DND-41 (cell line): ENCODE results near the gene SH3BP2.

Source experiments
- ATAC-seq: fragments of 200-7000 bp; cut with Tn5 transposase; 3 replicates; pipeline ENCODE4 v1.9.1; 2021; ENCODE audit warnings: low read depth; ENCODE audit not compliant: insufficient read depth
- DNase-seq: peaks from one replicate; pipeline ENCODE4 v3.0.0-alpha.2; 2020
- H2AFZ ChIP-seq: 2 replicates; pipeline ENCODE4 v1.6.0; 2012; ENCODE audit warnings: low read depth, low read length
- H3K27ac ChIP-seq: 2 replicates; pipeline ENCODE4 v1.5.1; 2012; ENCODE audit warnings: low read length, inconsistent platforms
- H3K27me3 ChIP-seq: fragments of 200-600 bp; sonication (generic); 2 replicates; pipeline ENCODE4 v1.6.0; 2012; ENCODE audit warnings: low read length, mild to moderate bottlenecking, inconsistent platforms; ENCODE audit not compliant: insufficient read depth, poor library complexity
- H3K36me3 ChIP-seq: 2 replicates; pipeline ENCODE4 v1.5.1; 2012; ENCODE audit warnings: low read length, inconsistent platforms; ENCODE audit not compliant: insufficient read depth
- H3K4me1 ChIP-seq: 2 replicates; pipeline ENCODE4 v1.5.1; 2012; ENCODE audit warnings: mild to moderate bottlenecking, low read length; ENCODE audit not compliant: insufficient read depth
- H3K4me2 ChIP-seq: 2 replicates; pipeline ENCODE4 v1.6.0; 2012; ENCODE audit warnings: mild to moderate bottlenecking, moderate library complexity, low read length, inconsistent platforms; ENCODE audit not compliant: insufficient read depth
- H3K4me3 ChIP-seq, 2 experiments: fragments of 200-600 bp in 1 of 2; shearing (Covaris generic) in 1 of 2; 2 replicates each; pipeline ENCODE4 v1.5.1; 2012 to 2016; ENCODE audit warnings: inconsistent platforms in 2 of 2, low read length in 2 of 2, mild to moderate bottlenecking in 2 of 2, low read depth in 1 of 2, moderate library complexity in 1 of 2
- H3K79me2 ChIP-seq: 2 replicates; pipeline ENCODE4 v1.6.0; 2012; ENCODE audit warnings: low read length, inconsistent platforms; ENCODE audit not compliant: insufficient read depth
- H3K9ac ChIP-seq: 2 replicates; pipeline ENCODE4 v1.6.0; 2012; ENCODE audit warnings: low read depth, mild to moderate bottlenecking, inconsistent platforms, low read length, moderate library complexity
- H3K9me3 ChIP-seq: 2 replicates; pipeline ENCODE4 v1.5.1; 2012; ENCODE audit warnings: low read length, moderate library complexity, mild to moderate bottlenecking, inconsistent platforms; ENCODE audit not compliant: insufficient read depth, severe bottlenecking
- H4K20me1 ChIP-seq: 2 replicates; pipeline ENCODE4 v1.6.0; 2012; ENCODE audit warnings: low read length; ENCODE audit not compliant: insufficient read depth
- EZH2 ChIP-seq: IDR thresholded peaks from 3 replicates; pipeline ENCODE4 v1.6.1; 2012; ENCODE audit warnings: borderline replicate concordance, low read depth, mild to moderate bottlenecking, moderate library complexity, low read length, inconsistent platforms; ENCODE audit not compliant: severe bottlenecking
- TF ChIP-seq, protein P1 (sequence below): IDR thresholded peaks from 2 replicates; pipeline ENCODE4 v1.5.1; 2012; ENCODE audit warnings: borderline replicate concordance, low read length, moderate library complexity, mild to moderate bottlenecking; ENCODE audit not compliant: poor library complexity, severe bottlenecking; ENCODE audit errors: extremely low read depth

The SH3BP2 gene

GRCh38 chr4:2862528-2862927, 69.6 kb downstream of the SH3BP2 start:
- Histone ChIP-seq H3K9me3 (no peaks in the 10 kb centered on the region), H3K9ac (no peak overlapping the region), H3K4me1 (no peaks in the 10 kb centered on the region), H3K27me3 (no peaks in the 10 kb centered on the region), H3K79me2 (peaks cover 100% of the 10 kb centered on the region), H4K20me1 (peaks cover 71% of the 10 kb centered on the region), H3K4me3 (no peak overlapping the region), H2AFZ (no peak overlapping the region), H3K4me2 (no peak overlapping the region), H3K36me3 (0 out of 2 replicates have a peak, but pooled peaks cover 1% of the 10 kb centered on the region), H3K27ac (no peak overlapping the region)
- TF ChIP-seq EZH2, result no peak
- TF ChIP-seq, protein P1, sequence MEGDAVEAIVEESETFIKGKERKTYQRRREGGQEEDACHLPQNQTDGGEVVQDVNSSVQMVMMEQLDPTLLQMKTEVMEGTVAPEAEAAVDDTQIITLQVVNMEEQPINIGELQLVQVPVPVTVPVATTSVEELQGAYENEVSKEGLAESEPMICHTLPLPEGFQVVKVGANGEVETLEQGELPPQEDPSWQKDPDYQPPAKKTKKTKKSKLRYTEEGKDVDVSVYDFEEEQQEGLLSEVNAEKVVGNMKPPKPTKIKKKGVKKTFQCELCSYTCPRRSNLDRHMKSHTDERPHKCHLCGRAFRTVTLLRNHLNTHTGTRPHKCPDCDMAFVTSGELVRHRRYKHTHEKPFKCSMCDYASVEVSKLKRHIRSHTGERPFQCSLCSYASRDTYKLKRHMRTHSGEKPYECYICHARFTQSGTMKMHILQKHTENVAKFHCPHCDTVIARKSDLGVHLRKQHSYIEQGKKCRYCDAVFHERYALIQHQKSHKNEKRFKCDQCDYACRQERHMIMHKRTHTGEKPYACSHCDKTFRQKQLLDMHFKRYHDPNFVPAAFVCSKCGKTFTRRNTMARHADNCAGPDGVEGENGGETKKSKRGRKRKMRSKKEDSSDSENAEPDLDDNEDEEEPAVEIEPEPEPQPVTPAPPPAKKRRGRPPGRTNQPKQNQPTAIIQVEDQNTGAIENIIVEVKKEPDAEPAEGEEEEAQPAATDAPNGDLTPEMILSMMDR, result no peak
- DNase-seq (no peak), ATAC-seq (no peak)

DNA sequence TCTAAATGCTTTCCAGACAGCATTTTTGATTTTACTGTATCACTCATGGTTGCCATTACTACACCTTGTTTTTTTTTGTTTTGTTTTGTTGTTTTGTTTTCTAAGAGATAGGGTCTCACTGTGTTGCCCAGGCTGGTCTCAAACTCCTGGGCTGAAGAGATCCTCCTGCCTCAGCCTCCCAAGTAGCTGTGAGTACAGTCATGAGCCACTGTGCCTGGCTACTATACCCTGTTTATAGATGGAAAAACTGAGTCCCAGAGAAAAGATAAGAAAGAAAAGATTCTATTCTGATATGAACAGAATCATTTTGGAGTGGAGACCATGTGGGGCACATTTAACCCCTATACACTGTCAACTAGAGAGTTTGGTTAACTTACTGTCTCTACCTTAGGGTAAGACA, 70.8 kb downstream of the SH3BP2 start:
- H3K27ac ChIP-seq, result no peak overlapping the region
- no peak overlapping the region for H3K4me3 ChIP-seq
- H3K36me3 ChIP-seq, result no peaks in the 10 kb centered on the region
- no peak overlapping the region for H2AFZ ChIP-seq
- H3K79me2 ChIP-seq, result peaks cover 100% of the 10 kb centered on the region
- TF ChIP-seq, protein P1, result no peak
- TF ChIP-seq EZH2, result no peak
- no peak for DNase-seq
- H3K9me3 ChIP-seq, result no peaks in the 10 kb centered on the region
- H4K20me1 ChIP-seq, result peaks cover 72% of the 10 kb centered on the region
- ATAC-seq, result no peak
- H3K4me1 ChIP-seq, result no peaks in the 10 kb centered on the region
- no peaks in the 10 kb centered on the region for H3K27me3 ChIP-seq
- H3K4me2 ChIP-seq, result no peak overlapping the region
- H3K9ac ChIP-seq, result no peak overlapping the region

GRCh38 chr4:2865196-2865780, 72.4 kb downstream of the SH3BP2 start:
- H3K4me2 ChIP-seq, result no peak overlapping the region
- no peak overlapping the region for H2AFZ ChIP-seq
- DNase-seq, result no peak
- H3K9ac ChIP-seq, result no peak overlapping the region
- TF ChIP-seq EZH2, result no peak
- TF ChIP-seq, protein P1, result no peak
- H3K9me3 ChIP-seq, result no peaks in the 10 kb centered on the region
- no peak for ATAC-seq
- H3K4me3 ChIP-seq, result no peak overlapping the region
- peaks cover 74% of the 10 kb centered on the region for H4K20me1 ChIP-seq
- no peaks in the 10 kb centered on the region for H3K4me1 ChIP-seq
- H3K36me3 ChIP-seq, result no peaks in the 10 kb centered on the region
- H3K79me2 ChIP-seq, result peaks cover 100% of the 10 kb centered on the region
- H3K27ac ChIP-seq, result no peak overlapping the region
- H3K27me3 ChIP-seq, result no peaks in the 10 kb centered on the region
